GM18868 (cell line): ENCODE data around the gene PPP4C.
"Not testable (repeated sequence)": the region's sequence is repeated elsewhere in the genome, so short reads cannot be mapped to it uniquely, and the experiment has no call there.

ENCODE experiments used
- ATAC-seq: cut with Tn5 transposase; IDR thresholded peaks from one replicate; pipeline ENCODE4 v1.9.1; 2021; ENCODE audit warnings: mild to moderate bottlenecking, moderate library complexity; ENCODE audit not compliant: unreplicated experiment

PPP4C gene

DNA sequence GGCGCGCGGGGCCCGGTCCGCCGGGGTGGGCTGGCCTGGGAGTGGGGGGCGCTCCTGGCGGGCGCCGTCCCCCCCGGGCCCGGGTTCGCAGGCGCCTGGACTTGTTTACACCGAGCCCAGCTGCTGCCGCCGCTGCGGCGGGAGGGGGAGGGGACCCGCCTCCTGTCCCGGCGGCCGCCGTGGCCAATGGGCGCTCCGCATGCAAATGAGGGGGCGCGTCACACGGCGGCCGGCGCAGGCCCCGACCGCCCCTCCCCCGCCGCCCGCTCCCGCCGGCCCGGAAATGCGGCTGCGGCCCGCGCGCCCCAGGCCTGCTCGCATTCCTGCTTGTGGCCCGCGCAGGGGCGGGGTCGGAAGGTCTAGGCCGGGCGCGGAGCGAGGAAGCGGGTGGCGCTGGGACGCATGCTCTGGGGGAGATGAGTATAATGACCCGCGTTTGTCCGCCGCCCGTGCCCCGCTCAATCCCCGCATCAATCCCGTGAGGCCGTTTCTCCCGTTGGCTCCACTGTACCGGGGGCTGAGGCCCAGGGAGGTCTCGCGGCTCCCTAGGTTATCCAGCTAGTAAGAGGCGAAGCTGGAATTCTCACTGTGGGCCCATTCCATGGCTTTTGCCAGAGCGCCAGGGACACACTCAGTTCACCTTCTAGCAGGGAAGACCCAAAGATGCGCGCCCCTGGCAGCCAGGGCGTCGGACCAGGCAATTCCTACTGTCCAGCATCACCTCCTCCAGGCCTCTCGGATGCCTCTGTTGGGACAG, 20.5 kb downstream of the PPP4C start, which contains the start of gene YPEL3:
Gene YPEL3 (minus strand): TSS at position 109 of the 757 bp plus-strand sequence. CDS start 731 bp downstream, outside the sequence.
- peak; percentile 37 for ATAC-seq

GRCh38 chr16:30096862-30097563, 21.2 kb downstream of the PPP4C start:
- no peak for ATAC-seq

DNA sequence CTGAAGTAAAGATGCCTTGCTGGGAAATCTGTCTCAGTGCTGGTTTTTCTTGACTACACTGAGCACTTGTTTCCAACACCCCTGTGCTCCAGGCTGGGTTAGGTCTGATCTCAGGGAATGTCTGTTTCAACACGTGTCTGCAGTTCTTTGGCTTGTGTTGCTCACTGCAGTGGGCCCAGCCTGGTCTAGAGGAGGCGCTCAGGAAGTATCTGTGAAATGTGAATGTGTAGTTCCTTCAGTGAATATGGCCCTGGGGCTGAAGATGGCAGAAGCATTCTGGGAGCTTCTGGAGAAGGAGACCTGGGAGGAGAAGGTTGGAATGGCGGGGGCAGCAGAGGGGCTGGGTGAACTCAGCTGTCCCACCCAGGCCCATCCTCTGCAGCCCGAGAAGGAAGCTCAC, 28.3 kb downstream of the PPP4C start:
- no peak for ATAC-seq

GRCh38 chr16:30104492-30104891, 28.7 kb downstream of the PPP4C start:
- no peak for ATAC-seq

DNA sequence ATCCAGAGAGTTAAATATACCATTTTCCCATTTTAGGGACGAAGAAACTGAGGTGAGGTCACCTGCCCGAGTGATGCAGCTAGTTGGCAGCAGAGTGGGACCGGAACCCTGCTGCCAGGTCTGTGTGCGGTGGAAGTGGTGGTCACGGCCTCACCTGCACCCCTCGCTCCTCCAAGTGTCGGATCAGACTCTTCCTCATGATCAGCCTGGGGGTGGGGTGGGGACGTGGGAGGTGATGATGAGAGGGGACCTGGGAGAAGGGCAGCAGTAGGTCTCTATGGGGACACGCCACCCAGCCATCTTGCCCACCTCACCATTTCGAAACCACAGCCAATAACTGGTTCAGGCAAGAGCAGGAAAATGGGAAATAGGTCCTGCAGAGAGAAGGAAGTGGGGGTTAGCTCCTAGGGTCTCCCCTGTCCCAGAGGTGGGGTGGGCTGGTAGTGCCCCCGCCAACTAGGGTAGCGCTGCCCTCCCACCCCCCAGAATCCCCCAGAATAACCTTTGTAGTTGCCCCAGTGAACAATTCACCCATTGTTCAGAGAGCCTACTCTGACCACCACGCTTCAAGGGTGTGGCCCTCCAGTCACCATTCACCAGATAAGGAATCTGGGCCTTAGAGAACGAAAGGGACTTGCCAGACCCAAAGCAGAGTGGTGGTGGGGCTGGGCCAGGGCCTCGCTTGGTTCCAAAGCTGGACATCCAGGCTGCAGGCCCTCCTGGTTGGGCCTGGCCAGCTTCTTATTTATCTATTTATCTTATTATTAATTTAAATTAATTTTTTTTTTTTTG, 32.5 kb downstream of the PPP4C start:
- ATAC-seq: no peak

GRCh38 chr16:30110661-30111060, 34.9 kb downstream of the PPP4C start:
- ATAC-seq: no peak

DNA sequence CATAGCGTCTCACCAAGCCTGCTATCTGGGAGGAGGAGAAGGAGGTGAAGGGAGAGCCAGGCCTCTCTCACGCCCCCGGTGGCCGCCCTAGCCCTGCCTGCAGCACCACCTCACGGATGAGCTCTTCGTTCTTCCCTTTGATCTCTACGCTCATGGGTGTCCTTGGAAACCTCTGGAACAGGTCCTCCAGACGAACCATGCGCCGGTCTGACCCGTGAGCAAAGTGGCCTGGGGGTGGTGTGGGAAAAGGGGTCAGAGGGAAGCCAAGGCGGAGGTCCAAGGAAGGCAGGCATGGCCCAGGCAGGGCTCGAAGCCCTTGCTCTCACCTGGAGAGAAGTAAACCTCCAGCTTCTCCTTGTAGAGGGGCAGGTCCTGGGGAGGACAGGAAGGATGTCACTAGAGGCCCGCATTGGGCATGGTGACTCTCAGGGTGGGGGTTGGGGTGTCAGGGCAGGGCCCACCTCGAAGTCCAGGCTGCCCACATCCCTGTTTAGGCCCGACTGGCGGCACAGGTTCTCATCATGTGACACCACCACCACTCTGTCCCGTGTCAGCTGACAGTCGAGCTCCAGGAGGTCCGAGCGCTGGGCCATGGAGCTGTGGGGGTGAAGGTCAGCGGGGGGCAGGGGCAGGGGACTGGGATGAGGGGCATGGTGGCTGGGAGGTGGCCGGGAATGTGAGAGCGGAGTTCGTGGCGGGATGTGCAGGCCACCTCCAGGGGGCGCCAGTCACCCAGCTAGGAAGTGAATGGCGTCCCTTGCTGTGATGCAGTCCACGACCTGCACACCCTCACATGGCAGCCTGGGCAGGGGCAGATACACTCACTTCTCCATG, 36.6 kb downstream of the PPP4C start:
- no peak for ATAC-seq

GRCh38 chr16:30113031-30113710, 37.4 kb downstream of the PPP4C start, which contains the start of gene GDPD3:
Gene GDPD3, minus strand, starts transcription at chr16:30113537. Its CDS starts 59 bp downstream, at chr16:30113478.
- no peak for ATAC-seq

DNA sequence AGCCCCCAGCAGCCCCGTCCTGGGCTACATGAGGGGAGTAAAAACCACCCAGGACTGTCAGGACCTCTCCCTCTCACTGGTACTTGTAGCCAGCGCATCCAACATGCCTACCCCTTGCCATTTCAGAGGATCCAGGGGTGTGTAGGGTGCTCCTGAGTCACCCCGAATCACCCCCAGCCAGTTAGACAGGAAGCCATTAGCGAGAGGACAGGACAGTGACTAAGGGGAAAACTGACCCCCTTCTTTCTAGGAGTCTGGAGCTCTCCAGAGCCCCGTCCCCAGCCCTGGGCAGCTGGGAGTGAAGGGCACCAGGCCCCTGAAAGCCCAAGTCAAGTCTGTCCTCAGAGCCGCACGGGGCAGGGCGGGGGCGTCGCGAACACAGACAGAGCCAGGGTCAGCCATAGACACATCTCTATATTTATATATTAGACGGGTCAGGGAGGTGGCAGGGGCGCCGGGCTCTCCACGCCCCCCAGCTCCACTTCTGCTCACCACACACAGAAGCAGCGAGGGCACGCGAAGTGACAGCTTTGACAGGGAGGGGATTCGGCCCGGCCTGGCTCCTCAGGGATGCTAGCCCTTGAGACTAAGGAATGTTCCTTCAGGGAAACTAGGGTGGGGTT, 38.0 kb downstream of the PPP4C start:
- no peak for ATAC-seq

- no peak for ATAC-seq
Observed at GRCh38 chr16:30114411-30114810, 38.6 kb downstream of the PPP4C start.

DNA sequence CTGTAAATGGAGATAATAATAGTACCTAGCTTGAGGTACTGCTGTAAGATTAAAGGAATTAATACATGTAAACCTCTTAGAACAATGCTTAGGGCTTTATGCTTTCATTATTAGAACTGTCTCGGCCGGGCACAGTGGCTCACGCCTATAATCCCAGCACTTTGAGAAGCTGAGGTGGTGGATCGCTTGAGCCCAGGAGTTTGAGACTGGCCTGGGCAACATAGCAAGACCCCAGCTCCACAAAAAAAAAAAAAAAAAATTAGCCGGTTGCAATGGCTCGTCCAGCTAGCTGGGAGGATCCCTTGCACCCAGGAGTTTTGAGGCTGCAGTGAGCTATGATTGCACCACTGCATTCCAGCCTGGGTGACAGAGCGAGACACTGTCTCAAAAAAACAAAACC, 39.0 kb downstream of the PPP4C start:
- ATAC-seq: not testable (repeated sequence)

DNA sequence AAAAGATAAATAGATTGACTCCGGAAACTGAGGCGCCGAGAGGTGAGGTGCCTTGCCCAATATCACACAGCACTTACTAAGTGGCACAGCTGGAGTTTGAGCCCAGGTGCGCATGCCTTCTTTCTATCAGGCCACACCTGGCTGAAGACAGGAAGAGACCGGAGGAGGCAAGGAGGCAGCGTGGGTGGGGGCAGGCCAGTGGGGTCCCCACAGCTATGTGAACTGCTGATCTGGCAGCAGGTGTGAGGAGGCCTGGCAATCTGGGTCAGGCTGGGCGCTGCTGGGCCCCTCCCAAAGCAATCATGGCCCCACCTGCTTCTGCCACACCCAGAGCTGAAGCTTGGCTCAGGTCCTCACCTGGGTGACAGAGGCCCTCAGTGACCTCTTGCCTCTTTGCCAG, 39.4 kb downstream of the PPP4C start:
- no peak for ATAC-seq

- ATAC-seq: no peak
Observed at GRCh38 chr16:30116291-30117207, 40.8 kb downstream of the PPP4C start.

- ATAC-seq: no peak
Observed at GRCh38 chr16:30117768-30118167, 42.0 kb downstream of the PPP4C start.

GRCh38 chr16:30119428-30119827, 43.6 kb downstream of the PPP4C start:
- no peak for ATAC-seq

DNA sequence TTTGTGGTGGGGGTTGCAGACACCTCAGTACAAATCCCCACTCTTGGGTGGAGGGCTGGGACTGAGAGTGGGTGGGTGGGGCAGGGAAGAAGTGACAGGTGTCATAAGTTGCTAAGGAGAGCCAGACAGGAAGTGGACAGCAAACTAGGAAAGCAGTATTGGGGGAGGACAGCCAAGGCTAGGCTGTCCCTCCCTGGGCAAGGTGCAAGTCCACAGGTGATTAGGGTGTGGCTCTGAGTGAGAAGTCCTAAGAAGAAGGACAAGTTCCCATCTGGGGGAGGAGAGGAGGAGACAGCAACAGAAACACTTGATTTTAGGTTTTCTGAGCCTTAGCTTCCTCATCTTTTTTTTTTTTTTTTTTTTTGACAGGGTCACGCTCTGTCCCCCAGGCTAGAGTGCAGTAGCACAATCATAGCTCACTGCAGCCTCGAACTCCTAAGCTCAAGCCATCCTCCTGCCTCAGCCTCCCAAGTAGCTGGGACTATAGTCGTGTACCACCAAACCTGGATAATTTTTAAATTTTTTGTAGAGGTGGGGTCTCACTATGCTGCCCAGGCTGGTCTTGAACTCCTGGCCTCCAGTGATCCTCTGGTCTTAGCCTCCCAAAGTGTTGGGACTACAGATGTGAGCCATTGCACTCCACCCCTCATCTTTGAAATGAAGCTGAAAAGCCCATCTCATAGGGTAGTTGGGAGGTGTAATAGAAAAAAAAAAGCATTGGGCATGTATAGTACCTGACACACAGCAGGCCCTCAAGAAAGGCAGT, 44.7 kb downstream of the PPP4C start:
- no peak for ATAC-seq

DNA sequence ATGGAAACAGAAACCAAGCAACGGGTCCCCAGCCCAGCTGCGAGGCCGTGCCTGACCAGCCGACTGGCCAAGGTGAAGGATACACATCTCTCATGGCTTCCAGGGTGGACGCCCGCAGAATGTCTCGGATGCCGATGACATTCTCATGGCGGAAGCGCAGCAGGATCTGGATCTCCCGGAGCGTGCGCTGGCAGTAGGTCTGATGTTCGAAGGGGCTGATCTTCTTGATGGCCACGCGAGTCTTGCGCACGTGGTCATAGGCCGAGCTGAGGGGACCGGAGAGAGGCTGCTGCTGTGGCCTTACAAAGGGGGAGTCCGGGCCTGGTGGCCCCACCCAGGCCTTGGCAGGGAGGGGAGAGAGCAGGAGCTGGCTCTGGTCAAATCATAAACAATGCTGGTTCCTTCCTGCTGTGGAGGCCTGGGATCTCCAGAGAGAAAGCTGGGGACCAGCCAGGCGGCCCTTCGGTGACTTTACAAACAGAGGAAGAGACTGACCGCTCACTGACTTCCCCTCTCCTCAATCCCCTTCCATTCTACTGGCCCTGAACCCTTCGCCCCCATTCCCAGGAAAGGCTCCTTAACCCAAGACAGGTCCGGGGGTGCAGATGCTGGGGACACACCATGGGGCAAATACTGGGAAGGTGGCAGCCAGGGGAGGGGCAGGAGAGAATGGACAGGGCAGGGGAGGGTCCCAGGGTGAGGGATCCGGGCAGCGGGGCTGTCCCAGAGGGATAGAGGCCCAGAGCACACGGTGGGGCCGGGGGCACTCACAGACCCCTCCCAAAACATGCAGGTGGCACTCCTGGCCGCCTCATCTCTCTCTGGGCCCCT, 46.2 kb downstream of the PPP4C start:
- no peak for ATAC-seq
